Heart left ventricle (tissue), 16 donors: ENCODE data around the gene JAKMIP1. TPM values are rescaled to one million over a fixed set of nuclear protein-coding genes. Genes with fewer than 3 reads are reported as not detected.

Experiments
- ATAC-seq, 4 donors: fragments of 200-7000 bp; cut with Tn5 transposase; one replicate each; pipeline ENCODE4 v1.9.1; 2020 to 2022; ENCODE audit warnings: moderate library complexity in 4 of 4, mild to moderate bottlenecking in 3 of 4, moderate number of reproducible peaks in 1 of 4
- DNase-seq, 5 donors: peaks; one replicate each; pipeline ENCODE4 v3.0.0-alpha.2; 2020
- H3K27ac ChIP-seq, 12 donors: fragments of 200-600 bp; sonication (generic) in 4 of 12; one replicate each; pipeline versions ENCODE4 v1.5.0 to v1.8.0; 2016 to 2022; ENCODE audit warnings: mild to moderate bottlenecking in 2 of 12
- H3K27me3 ChIP-seq, 9 donors: fragments of 200-600 bp; sonication (generic) in 2 of 9; one replicate each; pipeline versions ENCODE4 v1.5.1 to v1.8.0; 2016 to 2022; ENCODE audit warnings: mild to moderate bottlenecking in 3 of 9
- H3K36me3 ChIP-seq, 9 donors: fragments of 200-600 bp; sonication (generic) in 2 of 9; one replicate each; pipeline versions ENCODE4 v1.5.0 to v1.8.0; 2018 to 2022; ENCODE audit warnings: mild to moderate bottlenecking in 2 of 9
- H3K4me1 ChIP-seq, 12 donors: fragments of 200-600 bp; sonication (generic) in 4 of 12; one replicate each; pipeline versions ENCODE4 v1.5.0 to v1.8.0; 2016 to 2022; ENCODE audit warnings: mild to moderate bottlenecking in 3 of 12
- H3K4me3 ChIP-seq, 12 donors: fragments of 200-600 bp; sonication (generic) in 4 of 12; one replicate each; pipeline versions ENCODE4 v1.5.0 to v1.8.0; 2017 to 2022; ENCODE audit warnings: mild to moderate bottlenecking in 9 of 12, moderate library complexity in 4 of 12
- H3K9me3 ChIP-seq, 12 donors: fragments of 200-600 bp; sonication (generic) in 4 of 12; one replicate each; pipeline versions ENCODE4 v1.5.0 to v1.8.0; 2016 to 2022; ENCODE audit warnings: mild to moderate bottlenecking in 1 of 12
- CTCF ChIP-seq, 12 donors: fragments of 200-600 bp; sonication (generic) in 4 of 12; IDR thresholded peaks; one replicate each; pipeline versions ENCODE4 v1.5.0 to v1.8.0; 2018 to 2022; ENCODE audit warnings: antibody characterized with exemption in 12 of 12, mild to moderate bottlenecking in 5 of 12
- POLR2A ChIP-seq, 2 donors: fragments of 450-650 bp; IDR thresholded peaks; one replicate each; pipeline ENCODE4 v1.6.1; 2017; ENCODE audit warnings: antibody characterized with exemption in 2 of 2, mild to moderate bottlenecking in 2 of 2, moderate library complexity in 2 of 2
- WGBS, 4 donors: extraction: QIAGEN DNeasy Blood & Tissue Kit in 2 of 4; methylation state at CpG; one replicate each; pipeline versions ENCODE4 v1.1.5 to v1.1.7; 2013 to 2018; 5-methylcytosine and 5-hydroxymethylcytosine counted together
- intact Hi-C, 10 donors: fragments of 100-400 bp; cut with DNase I; formaldehyde crosslinking; loops; one replicate each; pipeline versions ENCODE4 v1.11.1 to v1.14.2; 2022
- polyA plus RNA-seq, 2 donors: library from polyadenylated mRNA; stranded (reverse); fragments of 200-250 nt; gene quantifications; one replicate each; pipeline ENCODE4 v1.2.3, GENCODE V29; 2013
- total RNA-seq, 9 donors: library from RNA; depleted of rRNA in 2 of 9; stranded (reverse); fragments of >200 nt in 2 of 9; fragmentation: NEBNext Ultra II Directional in 3 of 9; extraction: Animal tissue kit (Norgen Biotek cat#: 25700) in 3 of 9; gene quantifications; one replicate each; pipeline versions ENCODE4 v1.1.0 to v1.2.4, GENCODE V29; 2016 to 2023
- donor health status: ischemic (EF 13 %, LVEDD 7.1; RV severe dilation, severe dysfunction).
- donor health status: healthy with polysubstance abuse.
- donor health status: DM: no; HTN: yes; CAD: no.
- donor health status: DM: no; HTN: no; CAD: no.
- donor health status: ischemic (EF 25% LVEDD 6.9; RV normal size, moderate dysfunction).
- donor health status: ischemic (EF 25% LVEDD 5.7; RV mildly dilated, moderate dysfunction).
- donor health status: healthy.
- donor health status: DM: yes; HTN: yes; CAD: no.
- donor health status: ischemic (EF 35%, LVEDD 5.7; RV mildly dilated, moderate dysfunction).
- donor health status: nonischemic (EF 11% LVEDD 7.7; RV severe dilation, severe dysfunction).
- donor health status: DM: yes; HTN: yes; CAD: no.
- donor health status: PGD.
- donor health status: ischemic (EF 29% LVEDD 5.4; RV normal size, mild dysfunction).
- donor health status: nonischemic (EF 23%, LVEDD 6.1; RV moderate dilation, normal function).

Gene JAKMIP1
- total and polyA plus RNA-seq, 11 donors, result 0.01 to 0.99 (median 0.23) TPM; not detected in 6

GRCh38 chr4:6114181-6114580, 86.2 kb downstream of the JAKMIP1 start:
- Histone ChIP-seq H3K27me3 (peaks cover 0 to 50% (median 4%) of the 10 kb centered on the region in 9 donors), H3K27ac (no peak overlapping the region), H3K4me1 (no peaks in the 10 kb centered on the region), H3K36me3 (no peaks in the 10 kb centered on the region), H3K9me3 (no peaks in the 10 kb centered on the region), H3K4me3 (no peak overlapping the region)
- DNase-seq (peak in 1 of 5 donors; percentile 1), ATAC-seq (no peak)
- WGBS, 4 donors, result 89 to 100% (median 92%) methylated on average over 2 to 3 of the region's 3 CpGs
- no peak for TF ChIP-seq CTCF (IDR thresholded peaks at IDR 0.05)
- no peak for TF ChIP-seq POLR2A (IDR thresholded peaks at IDR 0.05)
- intact Hi-C loops, result no loop called here

GRCh38 chr4:6113641-6114040, 86.7 kb downstream of the JAKMIP1 start:
- intact Hi-C loops, result no loop called here
- Histone ChIP-seq H3K36me3 (no peaks in the 10 kb centered on the region), H3K4me3 (no peak overlapping the region), H3K4me1 (no peaks in the 10 kb centered on the region), H3K27me3 (peaks cover 0 to 51% (median 3%) of the 10 kb centered on the region in 9 donors), H3K27ac (no peak overlapping the region), H3K9me3 (no peaks in the 10 kb centered on the region)
- ATAC-seq, result no peak
- TF ChIP-seq CTCF (IDR thresholded peaks at IDR 0.05), result no peak
- TF ChIP-seq POLR2A (IDR thresholded peaks at IDR 0.05), result no peak
- peak in 1 of 5 donors; percentile 0 for DNase-seq
- 76 to 82% (median 79%) methylated on average over 12 of the region's 12 CpGs for WGBS, 4 donors

GRCh38 chr4:6112606-6113290, 87.6 kb downstream of the JAKMIP1 start:
- H3K27me3 ChIP-seq, result peaks cover 0 to 60% (median 0%) of the 10 kb centered on the region in 9 donors
- DNase-seq, result peak in 1 of 5 donors; percentile 1
- 79 to 82% (median 80%) methylated on average over 26 of the region's 26 CpGs for WGBS, 4 donors
- H3K36me3 ChIP-seq, result no peaks in the 10 kb centered on the region
- TF ChIP-seq CTCF (IDR thresholded peaks at IDR 0.05) (no peak), POLR2A (IDR thresholded peaks at IDR 0.05) (no peak)
- no peak for ATAC-seq
- intact Hi-C loops, result no loop called here
- no peak overlapping the region for H3K27ac ChIP-seq
- no peaks in the 10 kb centered on the region for H3K9me3 ChIP-seq
- no peaks in the 10 kb centered on the region for H3K4me1 ChIP-seq
- H3K4me3 ChIP-seq, result no peak overlapping the region

GRCh38 chr4:6111354-6111960, 88.9 kb downstream of the JAKMIP1 start:
- TF ChIP-seq CTCF (IDR thresholded peaks at IDR 0.05) (no peak), POLR2A (IDR thresholded peaks at IDR 0.05) (no peak)
- H3K36me3 ChIP-seq, result no peaks in the 10 kb centered on the region
- no peak overlapping the region for H3K4me3 ChIP-seq
- 54 to 67% (median 64%) methylated on average over 7 of the region's 7 CpGs for WGBS, 4 donors
- ATAC-seq, result no peak
- no peaks in the 10 kb centered on the region for H3K4me1 ChIP-seq
- H3K27me3 ChIP-seq, result peaks cover 0 to 68% (median 0%) of the 10 kb centered on the region in 9 donors
- H3K27ac ChIP-seq, result no peak overlapping the region
- intact Hi-C loops, result no loop called here
- H3K9me3 ChIP-seq, result no peaks in the 10 kb centered on the region
- peak in 1 of 5 donors; percentile 1 for DNase-seq
